HG03354 (cell line): ENCODE measurements around the gene BLACAT1.

Experiments
- ATAC-seq: cut with Tn5 transposase; IDR thresholded peaks from one replicate; pipeline ENCODE4 v1.9.1; 2021; ENCODE audit warnings: mild to moderate bottlenecking; ENCODE audit not compliant: unreplicated experiment, poor library complexity, severe bottlenecking

BLACAT1 gene

GRCh38 chr1:205456868-205457745 is 1.3 kb upstream of the BLACAT1 start:
- ATAC-seq, result no peak

- no peak for ATAC-seq
These were observed 580 bp upstream of the BLACAT1 start for GRCh38 chr1:205456383-205456867.

GRCh38 chr1:205454903-205455335 is 926 bp downstream of the BLACAT1 start:
- ATAC-seq, result no peak

GRCh38 chr1:205453466-205453865 is 2.4 kb downstream of the BLACAT1 start:
- no peak for ATAC-seq

GRCh38 chr1:205452933-205453332 is 2.9 kb downstream of the BLACAT1 start:
- ATAC-seq, result no peak

- no peak for ATAC-seq
These were observed 3.5 kb downstream of the BLACAT1 start for GRCh38 chr1:205452364-205452763.

GRCh38 chr1:205451759-205452164 is 4.1 kb downstream of the BLACAT1 start:
- ATAC-seq, result no peak

- no peak for ATAC-seq
These were observed 4.6 kb downstream of the BLACAT1 start for GRCh38 chr1:205451202-205451601.

- ATAC-seq, result no peak
These were observed 5.4 kb downstream of the BLACAT1 start for GRCh38 chr1:205450448-205450847.

- no peak for ATAC-seq
These were observed 5.9 kb downstream of the BLACAT1 start for GRCh38 chr1:205449750-205450443.

GRCh38 chr1:205449254-205449749 is 6.5 kb downstream of the BLACAT1 start:
- ATAC-seq, result no peak

- no peak for ATAC-seq
These were observed 7.1 kb downstream of the BLACAT1 start for GRCh38 chr1:205448540-205449253.

- ATAC-seq, result no peak
These were observed 8.1 kb downstream of the BLACAT1 start for GRCh38 chr1:205447457-205448341.

- no peak for ATAC-seq
These were observed 9.0 kb downstream of the BLACAT1 start for GRCh38 chr1:205446828-205447227.

GRCh38 chr1:205445646-205445935 is 10.3 kb downstream of the BLACAT1 start:
- ATAC-seq, result no peak

GRCh38 chr1:205444931-205445645 is 10.8 kb downstream of the BLACAT1 start:
- no peak for ATAC-seq

GRCh38 chr1:205444300-205444930 is 11.4 kb downstream of the BLACAT1 start:
- no peak for ATAC-seq

- no peak for ATAC-seq
These were observed 12.1 kb downstream of the BLACAT1 start for GRCh38 chr1:205443585-205444299.
